PC-9 (cell line): ENCODE measurements around the gene GLCE. TPM values are rescaled to one million over a fixed set of nuclear protein-coding genes. Genes with fewer than 3 reads are reported as not detected.

Source experiments
- BruUV-seq: library from RNA; stranded (reverse); fragments of 400-500 nt; replicated peaks from 2 replicates; lab custom pipeline; 2021; lab: Mats Ljungman, UMichigan
- CTCF ChIA-PET: fragments of 300-600 bp; sonication (Branson Sonifier 250); formaldehyde crosslinking; loops from one replicate; lab custom pipeline; 2022; ENCODE audit warnings: antibody characterized with exemption; lab: Charles Lee
- POLR2A ChIA-PET: fragments of 300-600 bp; sonication (Branson Sonifier 250); formaldehyde crosslinking; loops from one replicate; lab custom pipeline; 2022; ENCODE audit warnings: antibody characterized with exemption; ENCODE audit not compliant: unreplicated experiment; lab: Charles Lee
- DNase-seq, 2 experiments: peaks; one replicate each; pipeline versions ENCODE4 v3.0.0 to v3.0.0-alpha.2; 2015 to 2022; ENCODE audit warnings: mixed read lengths in 1 of 2
- H2AFZ ChIP-seq: fragments of 200-600 bp; sonication (generic); 2 replicates; pipeline ENCODE4 v1.8.1; 2017; ENCODE audit warnings: antibody characterized with exemption
- H3F3A ChIP-seq: fragments of 200-600 bp; sonication (generic); 2 replicates; pipeline ENCODE4 v1.8.1; 2017; ENCODE audit warnings: antibody characterized with exemption, mild to moderate bottlenecking, low read depth; ENCODE audit not compliant: insufficient read depth
- H3K27ac ChIP-seq: fragments of 200-600 bp; sonication (generic); 2 replicates; pipeline ENCODE4 v1.6.1; 2016; ENCODE audit warnings: mixed run types
- H3K27me3 ChIP-seq: fragments of 200-600 bp; sonication (generic); 2 replicates; pipeline ENCODE4 v1.6.1; 2016; ENCODE audit warnings: low read depth, mixed run types; ENCODE audit not compliant: insufficient read depth
- H3K36me3 ChIP-seq: fragments of 200-600 bp; sonication (generic); 2 replicates; pipeline ENCODE4 v1.6.1; 2016; ENCODE audit warnings: low read depth, mixed run types
- H3K4me1 ChIP-seq: fragments of 200-600 bp; sonication (generic); replicated peaks from 2 replicates; pipeline ENCODE4 v1.6.1; 2016; ENCODE audit warnings: mixed run types; ENCODE audit not compliant: insufficient read depth
- H3K4me2 ChIP-seq: fragments of 200-600 bp; sonication (generic); 2 replicates; pipeline ENCODE4 v1.6.1; 2017; ENCODE audit warnings: mixed run types
- H3K4me3 ChIP-seq: fragments of 200-600 bp; sonication (generic); 2 replicates; pipeline ENCODE4 v1.6.1; 2016; ENCODE audit warnings: mixed run types
- H3K79me2 ChIP-seq: fragments of 200-600 bp; sonication (generic); 2 replicates; pipeline ENCODE4 v1.6.1; 2017; ENCODE audit warnings: low read depth, mixed run types
- H3K9me2 ChIP-seq: fragments of 200-600 bp; sonication (generic); 2 replicates; pipeline ENCODE4 v1.8.1; 2017; ENCODE audit warnings: mild to moderate bottlenecking; ENCODE audit not compliant: insufficient read depth
- H3K9me3 ChIP-seq: fragments of 200-600 bp; sonication (generic); 2 replicates; pipeline ENCODE4 v1.8.1; 2016; ENCODE audit warnings: low read depth; ENCODE audit not compliant: insufficient read depth
- H4K20me1 ChIP-seq: fragments of 200-600 bp; sonication (generic); 2 replicates; pipeline ENCODE4 v1.8.1; 2017; ENCODE audit not compliant: insufficient read depth
- EZH2 ChIP-seq: fragments of 200-600 bp; sonication (generic); IDR thresholded peaks from 2 replicates; pipeline ENCODE4 v1.8.0; 2017; ENCODE audit warnings: antibody characterized with exemption, low read depth
- intact Hi-C: fragments of 100-400 bp; cut with micrococcal nuclease; formaldehyde crosslinking; loops from one replicate; pipeline ENCODE4 v1.10.0; 2022; ENCODE audit not compliant: unreplicated experiment
- total RNA-seq: library from RNA; stranded (reverse); gene quantifications from 2 replicates; pipeline ENCODE4 v1.2.3, GENCODE V29; 2021
- TF ChIP-seq, protein P1 (sequence below): fragments of 200-600 bp; sonication (generic); conservative IDR thresholded peaks from 2 replicates; pipeline ENCODE4 v1.6.1; 2017; ENCODE audit warnings: mixed run types, antibody characterized with exemption, mild to moderate bottlenecking, moderate library complexity

The GLCE gene
- total RNA-seq, 1 experiment from 2014 or later: 31.3 TPM

DNA sequence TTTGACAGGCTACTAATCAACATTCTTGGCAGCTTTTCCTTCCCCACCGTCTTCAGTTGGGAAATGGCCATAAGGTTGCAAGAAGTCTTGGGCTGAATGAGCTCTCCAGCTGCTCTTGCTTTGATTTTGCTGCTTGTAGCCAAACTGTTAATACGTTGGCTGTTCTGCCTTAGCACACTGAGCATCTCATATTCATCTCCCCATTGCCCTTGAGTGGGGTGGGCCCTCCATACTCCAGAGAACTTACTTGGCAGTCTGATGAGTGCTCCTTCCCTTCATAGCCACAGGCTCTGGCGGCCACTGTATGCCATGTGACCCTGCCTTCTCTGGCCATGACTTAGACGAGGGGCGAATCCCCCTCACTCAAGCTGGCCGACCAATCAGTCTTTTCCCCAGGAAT is 112.5 kb downstream of the GLCE start:
- no peaks in the 10 kb centered on the region for H3K9me2 ChIP-seq
- H3K9me3 ChIP-seq: no peaks in the 10 kb centered on the region
- no TSS peak for BruUV-seq
- H3K27me3 ChIP-seq: no peaks in the 10 kb centered on the region
- no peaks in the 10 kb centered on the region for H3K36me3 ChIP-seq
- H3F3A ChIP-seq: no peaks in the 10 kb centered on the region
- H3K4me2 ChIP-seq: no peak overlapping the region
- ChIA-PET CTCF (no interaction called here), POLR2A (no interaction called here)
- H3K4me3 ChIP-seq: no peak overlapping the region
- intact Hi-C loops: no loop called here
- DNase-seq: no peak
- no peaks in the 10 kb centered on the region for H3K79me2 ChIP-seq
- no peaks in the 10 kb centered on the region for H4K20me1 ChIP-seq
- H3K4me1 ChIP-seq: no peaks in the 10 kb centered on the region
- no peak overlapping the region for H2AFZ ChIP-seq
- TF ChIP-seq, protein P1, sequence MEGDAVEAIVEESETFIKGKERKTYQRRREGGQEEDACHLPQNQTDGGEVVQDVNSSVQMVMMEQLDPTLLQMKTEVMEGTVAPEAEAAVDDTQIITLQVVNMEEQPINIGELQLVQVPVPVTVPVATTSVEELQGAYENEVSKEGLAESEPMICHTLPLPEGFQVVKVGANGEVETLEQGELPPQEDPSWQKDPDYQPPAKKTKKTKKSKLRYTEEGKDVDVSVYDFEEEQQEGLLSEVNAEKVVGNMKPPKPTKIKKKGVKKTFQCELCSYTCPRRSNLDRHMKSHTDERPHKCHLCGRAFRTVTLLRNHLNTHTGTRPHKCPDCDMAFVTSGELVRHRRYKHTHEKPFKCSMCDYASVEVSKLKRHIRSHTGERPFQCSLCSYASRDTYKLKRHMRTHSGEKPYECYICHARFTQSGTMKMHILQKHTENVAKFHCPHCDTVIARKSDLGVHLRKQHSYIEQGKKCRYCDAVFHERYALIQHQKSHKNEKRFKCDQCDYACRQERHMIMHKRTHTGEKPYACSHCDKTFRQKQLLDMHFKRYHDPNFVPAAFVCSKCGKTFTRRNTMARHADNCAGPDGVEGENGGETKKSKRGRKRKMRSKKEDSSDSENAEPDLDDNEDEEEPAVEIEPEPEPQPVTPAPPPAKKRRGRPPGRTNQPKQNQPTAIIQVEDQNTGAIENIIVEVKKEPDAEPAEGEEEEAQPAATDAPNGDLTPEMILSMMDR: no peak
- no peak for TF ChIP-seq EZH2
- H3K27ac ChIP-seq: no peak overlapping the region

- TF ChIP-seq, protein P1: no peak
- no peak for TF ChIP-seq EZH2
- Histone ChIP-seq H3K4me3 (no peak overlapping the region), H3K4me2 (no peak overlapping the region), H3K36me3 (no peaks in the 10 kb centered on the region), H2AFZ (no peak overlapping the region), H3K27ac (no peak overlapping the region), H4K20me1 (no peaks in the 10 kb centered on the region), H3K9me3 (no peaks in the 10 kb centered on the region), H3K9me2 (no peaks in the 10 kb centered on the region), H3K4me1 (no peaks in the 10 kb centered on the region), H3F3A (no peaks in the 10 kb centered on the region), H3K79me2 (no peaks in the 10 kb centered on the region), H3K27me3 (no peaks in the 10 kb centered on the region)
- DNase-seq: no peak
- intact Hi-C loops: no loop called here
- no TSS peak for BruUV-seq
- CTCF ChIA-PET: no interaction called here
- POLR2A ChIA-PET: no interaction called here
These were observed 114.7 kb downstream of the GLCE start for GRCh38 chr15:69275074-69275670.

- intact Hi-C loops: no loop called here
- BruUV-seq: no TSS peak
These were observed 115.6 kb downstream of the GLCE start for GRCh38 chr15:69275933-69276560.

More at GRCh38 chr15:69275933-69276560, 115.6 kb downstream of the GLCE start:
- no peaks in the 10 kb centered on the region for H3K79me2 ChIP-seq
- ChIA-PET CTCF (no interaction called here), POLR2A (no interaction called here)
- no peaks in the 10 kb centered on the region for H4K20me1 ChIP-seq
- no peak overlapping the region for H3K4me2 ChIP-seq
- H2AFZ ChIP-seq: no peak overlapping the region
- no peak for DNase-seq
- no peaks in the 10 kb centered on the region for H3F3A ChIP-seq
- H3K4me1 ChIP-seq: no peaks in the 10 kb centered on the region
- no peaks in the 10 kb centered on the region for H3K9me3 ChIP-seq
- no peaks in the 10 kb centered on the region for H3K27me3 ChIP-seq
- H3K27ac ChIP-seq: no peak overlapping the region
- H3K9me2 ChIP-seq: no peaks in the 10 kb centered on the region
- H3K36me3 ChIP-seq: no peaks in the 10 kb centered on the region
- no peak overlapping the region for H3K4me3 ChIP-seq
- TF ChIP-seq EZH2: no peak
- TF ChIP-seq, protein P1: no peak
